HTERT RPE-1 (cell line): Measurements from ENCODE around the gene INHBB.
"Not testable (repeated sequence)": the region's sequence is repeated elsewhere in the genome, so short reads cannot be mapped to it uniquely, and the experiment has no call there.

ENCODE experiments used
- in situ Hi-C: fragments of 300-500 bp; cut with MboI; formaldehyde crosslinking; loops from 4 replicates; pipeline ENCODE4 v1.14.3; 2020; ENCODE audit warnings: low sequenced_read_pairs

INHBB gene

GRCh38 chr2:120378605-120379004, 32.7 kb downstream of the INHBB start:
- in situ Hi-C loops: no loop called here

GRCh38 chr2:120379916-120380893, 34.3 kb downstream of the INHBB start:
- in situ Hi-C loops: no loop called here

- in situ Hi-C loops: no loop called here
Measured at GRCh38 chr2:120381192-120381591, 35.3 kb downstream of the INHBB start.

- in situ Hi-C loops: no loop called here
Measured at GRCh38 chr2:120381661-120382060, 35.7 kb downstream of the INHBB start.

- in situ Hi-C loops: no loop called here
Measured at GRCh38 chr2:120382541-120383144, 36.7 kb downstream of the INHBB start.

GRCh38 chr2:120383191-120383590, 37.3 kb downstream of the INHBB start:
- in situ Hi-C loops: no loop called here

- in situ Hi-C loops: no loop called here
Measured at GRCh38 chr2:120383631-120384340, 37.9 kb downstream of the INHBB start.

GRCh38 chr2:120384486-120385354, 38.8 kb downstream of the INHBB start:
- in situ Hi-C loops: no loop called here

GRCh38 chr2:120385355-120386127, 39.6 kb downstream of the INHBB start:
- in situ Hi-C loops: no loop called here

- in situ Hi-C loops: no loop called here
Measured at GRCh38 chr2:120388222-120389035, 42.5 kb downstream of the INHBB start.

- in situ Hi-C loops: no loop called here
Measured at GRCh38 chr2:120389036-120389391, 43.1 kb downstream of the INHBB start.

- in situ Hi-C loops: no loop called here
Measured at GRCh38 chr2:120390381-120391055, 44.6 kb downstream of the INHBB start.

GRCh38 chr2:120391382-120391781, 45.4 kb downstream of the INHBB start:
- in situ Hi-C loops: not testable (repeated sequence)

GRCh38 chr2:120391911-120392665, 46.2 kb downstream of the INHBB start:
- in situ Hi-C loops: no loop called here

GRCh38 chr2:120392923-120393322, 47.0 kb downstream of the INHBB start:
- in situ Hi-C loops: no loop called here

GRCh38 chr2:120393456-120393855, 47.5 kb downstream of the INHBB start:
- in situ Hi-C loops: no loop called here

- in situ Hi-C loops: no loop called here
Measured at GRCh38 chr2:120394764-120395163, 48.8 kb downstream of the INHBB start.
